Measurements from ENCODE around the gene TNNI2.

GRCh38 chr11:1868636-1869291 is 30.0 kb downstream of the TNNI2 start:
- no peak for TF ChIP-seq CTCF (IDR thresholded peaks at IDR 0.05; ENCODE audit: borderline replicate concordance, extremely low read depth, low read length, poor library complexity, severe bottlenecking)
- no peak for TF ChIP-seq EZH2 (IDR thresholded peaks at IDR 0.05; ENCODE audit: borderline replicate concordance, low read depth, low read length, severe bottlenecking)

All from DND-41 (cell line).